ENCODE results near the gene NTN3. TPM values are rescaled to one million over a fixed set of nuclear protein-coding genes. Genes with fewer than 3 reads are reported as not detected.

NTN3 gene
- total RNA-seq, 2 experiments from 2014 or later = not detected

DNA sequence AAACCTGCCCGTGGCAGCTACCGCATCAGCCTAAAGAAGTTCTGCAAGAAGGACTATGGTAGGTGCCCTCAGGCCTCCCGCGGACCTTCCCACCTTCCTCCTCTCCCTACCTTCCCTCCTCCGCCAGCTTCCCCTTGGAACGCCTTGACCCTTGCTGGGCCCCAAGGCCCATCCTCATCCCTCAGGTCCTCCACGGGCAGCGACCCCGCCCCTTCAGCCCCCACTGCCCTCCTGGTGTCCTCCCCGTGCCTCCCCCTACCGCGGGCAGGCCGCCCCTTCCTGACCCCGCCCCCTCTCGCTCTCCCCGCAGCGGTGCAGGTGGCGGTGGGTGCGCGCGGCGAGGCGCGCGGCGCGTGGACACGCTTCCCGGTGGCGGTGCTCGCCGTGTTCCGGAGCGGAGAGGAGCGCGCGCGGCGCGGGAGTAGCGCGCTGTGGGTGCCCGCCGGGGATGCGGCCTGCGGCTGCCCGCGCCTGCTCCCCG lies 2.4 kb downstream of the NTN3 start:
- no peaks in the 10 kb centered on the region for H3K9me3 Mint-ChIP-seq
- TF ChIP-seq, protein P1, sequence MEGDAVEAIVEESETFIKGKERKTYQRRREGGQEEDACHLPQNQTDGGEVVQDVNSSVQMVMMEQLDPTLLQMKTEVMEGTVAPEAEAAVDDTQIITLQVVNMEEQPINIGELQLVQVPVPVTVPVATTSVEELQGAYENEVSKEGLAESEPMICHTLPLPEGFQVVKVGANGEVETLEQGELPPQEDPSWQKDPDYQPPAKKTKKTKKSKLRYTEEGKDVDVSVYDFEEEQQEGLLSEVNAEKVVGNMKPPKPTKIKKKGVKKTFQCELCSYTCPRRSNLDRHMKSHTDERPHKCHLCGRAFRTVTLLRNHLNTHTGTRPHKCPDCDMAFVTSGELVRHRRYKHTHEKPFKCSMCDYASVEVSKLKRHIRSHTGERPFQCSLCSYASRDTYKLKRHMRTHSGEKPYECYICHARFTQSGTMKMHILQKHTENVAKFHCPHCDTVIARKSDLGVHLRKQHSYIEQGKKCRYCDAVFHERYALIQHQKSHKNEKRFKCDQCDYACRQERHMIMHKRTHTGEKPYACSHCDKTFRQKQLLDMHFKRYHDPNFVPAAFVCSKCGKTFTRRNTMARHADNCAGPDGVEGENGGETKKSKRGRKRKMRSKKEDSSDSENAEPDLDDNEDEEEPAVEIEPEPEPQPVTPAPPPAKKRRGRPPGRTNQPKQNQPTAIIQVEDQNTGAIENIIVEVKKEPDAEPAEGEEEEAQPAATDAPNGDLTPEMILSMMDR (IDR thresholded peaks at IDR 0.05) = no peak
- intact Hi-C loops (cut with micrococcal nuclease) = no loop called here
- ChIA-PET CTCF (interaction anchor here (1.7 kb wide), 1 partner anchor 14 kb away, joined by 5 read pairs; no protein-coding TSS in a partner anchor), POLR2A (interaction anchor here (0.9 to 2.2 kb wide), 3 partner anchors 11 to 205 kb away, joined by 3 to 17 read pairs (median 3); partner anchors contain the start of gene TEDC2)
- H3K4me3 Mint-ChIP-seq = peak overlapping the region; percentile 72
- ATAC-seq = no peak
- H3K27ac Mint-ChIP-seq = peak overlapping the region; percentile 38
- peaks cover 25% of the 10 kb centered on the region for H3K27me3 Mint-ChIP-seq
- H3K36me3 Mint-ChIP-seq (ENCODE audit: low read depth) = no peaks in the 10 kb centered on the region
- no peak for DNase-seq
- peaks cover 28% of the 10 kb centered on the region for H3K4me1 Mint-ChIP-seq (ENCODE audit: low read depth)

DNA sequence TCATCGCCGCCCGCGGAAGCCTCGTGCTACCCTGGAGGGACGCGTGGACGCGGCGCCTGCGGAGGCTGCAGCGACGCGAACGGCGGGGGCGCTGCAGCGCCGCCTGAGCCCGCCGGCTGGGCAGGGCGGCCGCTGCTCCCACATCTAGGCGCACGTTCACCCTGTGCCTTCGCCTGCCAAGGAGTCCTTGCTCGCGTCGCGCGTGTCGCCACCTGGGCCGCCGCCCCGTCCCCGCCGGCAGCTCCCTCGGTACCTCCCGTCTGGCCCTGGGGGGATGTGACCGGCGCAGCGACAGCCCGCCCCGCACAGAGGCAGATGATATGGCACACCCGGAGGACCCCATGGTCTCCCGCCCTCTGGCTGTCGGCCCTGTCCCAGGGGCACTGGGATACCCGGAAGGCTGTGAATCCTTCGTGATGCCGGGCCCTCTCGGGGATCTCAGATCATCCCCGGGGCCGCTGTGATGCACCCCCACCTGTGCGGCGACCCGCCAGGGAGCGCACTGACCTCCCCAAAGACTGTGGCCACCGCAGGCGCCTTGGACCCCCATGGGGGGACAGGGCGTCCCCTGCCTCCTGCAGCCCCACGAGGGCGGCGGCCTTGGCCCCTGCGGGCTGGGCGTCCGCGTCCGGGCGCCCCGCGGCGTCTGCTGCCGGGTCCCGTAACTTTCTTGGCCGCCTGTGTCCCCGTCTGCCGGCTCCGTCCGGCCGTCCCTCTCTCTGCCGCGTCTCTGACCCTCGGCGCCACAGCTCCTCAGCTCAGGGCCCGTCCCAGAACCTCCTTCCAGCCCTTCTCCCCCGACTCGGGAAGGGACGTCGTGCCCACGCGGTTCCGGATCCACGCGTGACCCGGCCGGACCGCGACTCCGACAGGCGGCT lies 3.1 kb downstream of the NTN3 start:
- peaks cover 22% of the 10 kb centered on the region for H3K27me3 Mint-ChIP-seq

DNA sequence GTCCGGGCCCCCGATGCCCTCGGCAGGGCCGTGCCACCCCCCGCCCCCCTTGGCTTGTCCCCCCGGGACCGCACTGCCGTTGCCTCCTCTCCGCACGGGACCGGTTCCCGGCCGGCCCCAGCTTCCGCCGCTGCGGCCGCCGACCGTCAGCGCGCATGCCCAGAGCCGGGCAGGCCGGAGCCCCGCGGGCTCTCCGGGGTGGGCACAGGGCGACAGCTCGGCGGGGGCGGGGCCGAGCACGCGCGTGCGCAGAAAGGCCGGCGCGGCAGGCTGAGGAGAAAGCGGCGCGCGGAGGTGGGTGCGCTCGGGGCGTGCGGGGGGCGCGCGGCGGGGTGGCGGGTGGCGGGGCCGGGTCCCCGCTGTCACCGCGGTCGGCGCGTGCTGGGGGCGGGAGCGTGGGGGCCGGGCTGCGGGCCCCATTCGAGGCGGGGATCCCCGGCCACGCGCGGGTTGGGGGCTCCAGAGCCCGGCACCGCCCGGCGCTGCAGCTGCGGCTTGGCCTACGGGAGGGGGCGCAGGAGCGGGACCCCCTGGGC lies 3.8 kb downstream of the NTN3 start, which contains the start of gene TBC1D24:
TBC1D24 (plus strand) TSS at position 251 of the 536 bp plus-strand sequence. CDS start 21,022 bp downstream, outside the sequence.
- peak within 1 kb of the TSS; percentile 72 for H3K27ac Mint-ChIP-seq
- H3K4me3 Mint-ChIP-seq = peak within 1 kb of the TSS; percentile 76
- peaks cover 25% of the 10 kb centered on the region for H3K4me1 Mint-ChIP-seq (ENCODE audit: low read depth)
- ChIA-PET POLR2A (interaction anchor here (1.0 to 1.8 kb wide), 2 partner anchors 14 to 320 kb away, joined by 3 to 6 read pairs; no protein-coding TSS in a partner anchor), CTCF (interaction anchor here (1.0 to 1.7 kb wide), 2 partner anchors 13 to 15 kb away, joined by 3 to 5 read pairs; partner anchors contain the start of gene TEDC2)
- H3K36me3 Mint-ChIP-seq (ENCODE audit: low read depth) = no peaks in the 10 kb centered on the region
- no peaks in the 10 kb centered on the region for H3K9me3 Mint-ChIP-seq
- intact Hi-C loops (cut with micrococcal nuclease) = no loop called here
- ATAC-seq = peak; percentile 72
- peaks cover 16% of the 10 kb centered on the region for H3K27me3 Mint-ChIP-seq
- TF ChIP-seq, protein P1 (IDR thresholded peaks at IDR 0.05) = no peak
- peak; percentile 85 for DNase-seq

More for the DNA sequence above, 3.1 kb downstream of the NTN3 start:
- no peaks in the 10 kb centered on the region for H3K9me3 Mint-ChIP-seq
- peak overlapping the region; percentile 72 for H3K27ac Mint-ChIP-seq
- H3K36me3 Mint-ChIP-seq (ENCODE audit: low read depth) = no peaks in the 10 kb centered on the region
- intact Hi-C loops (cut with micrococcal nuclease) = no loop called here
- ChIA-PET POLR2A (interaction anchor here (0.9 to 2.2 kb wide), 5 partner anchors 10 to 319 kb away, joined by 3 to 17 read pairs (median 3); partner anchors contain the start of gene TEDC2), CTCF (interaction anchor here (1.0 to 1.7 kb wide), 2 partner anchors 14 kb away, joined by 3 to 5 read pairs; partner anchors contain the start of gene TEDC2)
- peaks cover 25% of the 10 kb centered on the region for H3K4me1 Mint-ChIP-seq (ENCODE audit: low read depth)
- H3K4me3 Mint-ChIP-seq = peak overlapping the region; percentile 76
- TF ChIP-seq, protein P1 (IDR thresholded peaks at IDR 0.05) = peak; percentile 34
- ATAC-seq (peak; percentile 44), DNase-seq (peak; percentile 62)

DNA sequence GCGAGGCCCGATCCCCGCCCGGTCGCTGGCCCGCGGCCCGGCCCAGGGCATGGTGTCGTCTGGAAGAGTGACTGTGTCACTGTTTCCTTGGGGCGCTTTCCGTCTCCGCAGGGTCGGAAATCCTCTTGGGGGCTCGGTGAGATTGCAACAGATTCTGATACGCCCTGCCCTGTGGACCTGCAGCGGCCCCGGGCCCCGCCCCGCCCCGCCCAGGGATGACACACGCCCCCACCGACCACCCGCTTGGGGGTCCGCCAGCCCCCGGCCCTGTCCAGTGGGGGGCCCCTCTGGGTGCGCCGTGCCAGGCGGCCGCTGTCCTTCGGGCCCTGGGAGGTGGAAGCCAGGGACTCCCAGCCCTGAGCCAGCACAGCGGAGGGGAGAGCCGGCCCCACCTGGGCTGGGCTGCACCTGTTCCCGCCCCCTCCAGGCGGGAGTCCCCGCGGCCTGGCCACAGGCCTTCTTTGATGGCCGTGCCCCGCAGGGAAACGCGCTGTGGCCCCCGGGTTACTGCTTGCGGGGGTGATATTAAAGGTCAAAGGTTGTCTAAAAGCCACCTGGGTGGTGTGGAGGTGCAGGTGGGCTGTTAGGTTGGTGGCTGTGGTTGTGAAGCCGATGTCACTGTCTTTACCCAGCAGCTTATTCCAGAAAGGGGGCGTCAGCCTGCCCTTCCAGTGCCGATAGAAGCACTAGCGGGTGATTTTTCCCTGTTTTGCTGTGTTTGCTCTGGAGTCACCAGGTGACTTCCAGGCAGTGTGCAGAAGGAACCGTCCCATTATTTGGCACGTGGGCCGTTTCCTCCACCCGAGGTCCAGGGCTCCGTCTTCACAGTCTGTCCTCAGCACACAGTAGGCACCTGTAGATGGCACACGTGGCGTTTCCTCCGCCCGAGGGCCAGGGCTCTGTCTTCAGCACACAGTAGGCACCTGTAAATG lies 4.6 kb downstream of the NTN3 start:
- peaks cover 21% of the 10 kb centered on the region for H3K4me1 Mint-ChIP-seq (ENCODE audit: low read depth)
- ChIA-PET CTCF (interaction anchor here (1.7 kb wide), 1 partner anchor 12 kb away, joined by 5 read pairs; no protein-coding TSS in a partner anchor), POLR2A (interaction anchor here (1.0 to 1.8 kb wide), 2 partner anchors 13 to 321 kb away, joined by 3 to 6 read pairs; no protein-coding TSS in a partner anchor)
- H3K27me3 Mint-ChIP-seq = peaks cover 9% of the 10 kb centered on the region
- no peaks in the 10 kb centered on the region for H3K9me3 Mint-ChIP-seq
- ATAC-seq = peak; percentile 60
- intact Hi-C loops (cut with micrococcal nuclease) = no loop called here
- H3K4me3 Mint-ChIP-seq = peak overlapping the region; percentile 69
- TF ChIP-seq, protein P1 (IDR thresholded peaks at IDR 0.05) = no peak
- H3K36me3 Mint-ChIP-seq (ENCODE audit: low read depth) = no peaks in the 10 kb centered on the region
- H3K27ac Mint-ChIP-seq = no peak overlapping the region
- DNase-seq = peak; percentile 75
